HepG2 (cell line): Measurements from ENCODE around the gene EGFLAM. TPM values are rescaled to one million over a fixed set of nuclear protein-coding genes. Genes with fewer than 3 reads are reported as not detected.

ENCODE experiments used
- ATAC-seq: fragments of 200-7000 bp; cut with Tn5 transposase; 3 replicates; pipeline ENCODE4 v1.9.1; 2020; ENCODE audit warnings: mild to moderate bottlenecking, moderate library complexity
- BruUV-seq: library from RNA; stranded (reverse); fragments of 400-500 nt; replicated peaks from 2 replicates; lab custom pipeline; 2021; lab: Mats Ljungman, UMichigan
- CTCF ChIA-PET: fragments of 300-600 bp; formaldehyde crosslinking; extraction: SDS; loops from one replicate; lab custom pipeline; 2021; ENCODE audit warnings: low total read pairs, inconsistent platforms, low intra/inter-chr PET ratio; lab: Yijun Ruan, JAX
- POLR2A ChIA-PET: fragments of 350-600 bp; sonication (Branson Sonifier 250); formaldehyde crosslinking; loops from one replicate; lab custom pipeline; 2020; ENCODE audit warnings: antibody characterized with exemption, inconsistent platforms; lab: Yijun Ruan, JAX
- DNase-seq: peaks from one replicate; pipeline ENCODE4 v3.0.0-alpha.2; 2015; ENCODE audit warnings: low spot score
- FAIRE-seq: peaks from 3 replicates; lab custom pipeline; 2011; peaks lifted over from hg19 to GRCh38; lab: Jason Lieb, UNC
- H2AFZ ChIP-seq: one replicate; pipeline ENCODE4 v1.6.1; 2011; ENCODE audit warnings: low read length, inconsistent platforms
- H3K27ac ChIP-seq: fragments of 300-600 bp; 3 replicates; pipeline ENCODE4 v1.8.0; 2011; ENCODE audit warnings: mixed run types, mild to moderate bottlenecking, mixed read lengths, low read length, inconsistent platforms; ENCODE audit not compliant: insufficient read depth; ENCODE audit errors: extremely low read length
- H3K27me3 ChIP-seq, 2 experiments: fragments of 200-600 bp in 1 of 2; 2 replicates in 1 of 2; 3 replicates in 1 of 2; pipeline versions ENCODE4 v1.6.0 to v1.8.0; 2011; ENCODE audit warnings: low read length in 2 of 2, mild to moderate bottlenecking in 2 of 2, moderate library complexity in 2 of 2, inconsistent platforms in 1 of 2; ENCODE audit not compliant: insufficient read depth in 2 of 2, control insufficient read depth in 1 of 2
- H3K36me3 ChIP-seq, 2 experiments: fragments of 200-600 bp in 1 of 2; replicated peaks in 1 of 2; 2 replicates in 1 of 2; 3 replicates in 1 of 2; pipeline versions ENCODE4 v1.5.1 to v1.8.0; 2011; ENCODE audit warnings: low read length in 2 of 2, inconsistent platforms in 1 of 2; ENCODE audit not compliant: insufficient read depth in 2 of 2, control insufficient read depth in 1 of 2
- H3K4me1 ChIP-seq: 2 replicates; pipeline ENCODE4 v1.5.1; 2012; ENCODE audit warnings: low read length, inconsistent platforms; ENCODE audit not compliant: insufficient read depth
- H3K4me2 ChIP-seq: 2 replicates; pipeline ENCODE4 v1.6.0; 2011; ENCODE audit warnings: low read depth, low read length, inconsistent platforms
- H3K4me3 ChIP-seq, 3 experiments: fragments of 200-600 bp in 1 of 3; sonication (generic), shearing (Covaris generic) in 1 of 3; replicated peaks in 1 of 3; 2 replicates each; pipeline ENCODE4 v1.5.1; 2011 to 2016; ENCODE audit warnings: low read length in 3 of 3, inconsistent platforms in 2 of 3, low read depth in 2 of 3, mild to moderate bottlenecking in 2 of 3, control low read depth in 1 of 3, mixed read lengths in 1 of 3; ENCODE audit not compliant: insufficient read depth in 1 of 3
- H3K79me2 ChIP-seq: one replicate; pipeline ENCODE4 v1.6.1; 2011; ENCODE audit warnings: low read length, inconsistent platforms; ENCODE audit not compliant: insufficient read depth
- H3K9ac ChIP-seq: 2 replicates; pipeline ENCODE4 v1.6.0; 2011; ENCODE audit warnings: mild to moderate bottlenecking, low read depth, low read length, inconsistent platforms; ENCODE audit not compliant: insufficient read depth
- H3K9me3 ChIP-seq: 2 replicates; pipeline ENCODE4 v1.5.1; 2012; ENCODE audit warnings: mild to moderate bottlenecking, low read length
- H4K20me1 ChIP-seq: 2 replicates; pipeline ENCODE4 v1.6.0; 2011; ENCODE audit warnings: inconsistent platforms, mild to moderate bottlenecking, low read length, moderate library complexity; ENCODE audit not compliant: insufficient read depth
- AKAP8 ChIP-seq: sonication (generic); formaldehyde crosslinking; IDR thresholded peaks from 2 replicates; pipeline ENCODE4 v1.5.1; 2020; ENCODE audit warnings: mild to moderate bottlenecking, missing genetic modification reagents
- ETV6 ChIP-seq: sonication (generic); formaldehyde crosslinking; conservative IDR thresholded peaks from 2 replicates; pipeline ENCODE4 v1.4.0; 2020; ENCODE audit warnings: missing genetic modification reagents
- FOXK1 ChIP-seq: sonication (generic); formaldehyde crosslinking; IDR thresholded peaks from 2 replicates; pipeline ENCODE4 v1.4.0; 2020; ENCODE audit warnings: low read depth, missing genetic modification reagents, borderline replicate concordance
- GLI4 ChIP-seq: sonication (generic); formaldehyde crosslinking; IDR thresholded peaks from 2 replicates; pipeline ENCODE4 v1.5.1; 2020; ENCODE audit warnings: missing genetic modification reagents, mild to moderate bottlenecking, moderate library complexity, borderline replicate concordance
- IRF2 ChIP-seq: IDR thresholded peaks from 2 replicates; pipeline ENCODE4 v1.6.1; 2018; ENCODE audit warnings: missing genetic modification reagents, missing compliant biosample characterization
- MLLT10 ChIP-seq: sonication (generic); formaldehyde crosslinking; IDR thresholded peaks from 2 replicates; pipeline ENCODE4 v1.4.0; 2020; ENCODE audit warnings: missing genetic modification reagents
- RFX1 ChIP-seq: fragments of 450-650 bp; IDR thresholded peaks from 2 replicates; pipeline ENCODE4 v1.6.1; 2017
- U2AF2 ChIP-seq: fragments of 200-400 bp; formaldehyde crosslinking; IDR thresholded peaks from 2 replicates; pipeline ENCODE4 v1.6.1; 2017; ENCODE audit warnings: low read depth, mild to moderate bottlenecking, low read length
- ZNF136 ChIP-seq: sonication (generic); formaldehyde crosslinking; IDR thresholded peaks from 2 replicates; pipeline ENCODE4 v1.8.1; 2022; ENCODE audit warnings: low read depth, mild to moderate bottlenecking, moderate library complexity, missing genetic modification reagents
- ZNF331 ChIP-seq: sonication (generic); formaldehyde crosslinking; IDR thresholded peaks from 2 replicates; pipeline ENCODE4 v1.4.0; 2020; ENCODE audit warnings: missing genetic modification reagents
- ZSCAN21 ChIP-seq: sonication (generic); formaldehyde crosslinking; IDR thresholded peaks from 2 replicates; pipeline ENCODE4 v1.8.0; 2022; ENCODE audit warnings: mild to moderate bottlenecking, missing genetic modification reagents, moderate library complexity, borderline replicate concordance
- WGBS: methylation state at CpG from one replicate; pipeline ENCODE4 v1.1.6; 2017; ENCODE audit warnings: low lambda C conversion rate; 5-methylcytosine and 5-hydroxymethylcytosine counted together
- in situ Hi-C: cut with HindIII; loops from 2 replicates; pipeline ENCODE4 v1.10.0; 2017; ENCODE audit warnings: low pct_unique_long_range_greater_than_20kb; ENCODE audit not compliant: extremely low pct_ligation_motif_present
- intact Hi-C: fragments of 100-400 bp; cut with micrococcal nuclease; formaldehyde crosslinking; loops from one replicate; pipeline ENCODE4 v1.10.0; 2022; ENCODE audit not compliant: unreplicated experiment
- polyA plus RNA-seq, 8 experiments: library from polyadenylated mRNA; depleted of rRNA in 3 of 8; stranded (reverse) in 7 of 8; unstranded in 1 of 8; fragments of >200 nt; fragmentation: Illumina TruSeq in 4 of 8; extraction: Trizol in 4 of 8; gene quantifications; 2 replicates each; pipeline versions ENCODE4 v1.2.1 to v1.2.3, GENCODE V29; 2011 to 2016; ENCODE audit warnings: low read depth in 4 of 8, missing spikeins in 1 of 8, mixed read lengths in 1 of 8; ENCODE audit not compliant: insufficient read depth in 1 of 8
- total RNA-seq, 5 experiments: library from RNA; depleted of rRNA; stranded (reverse); fragments of >200 nt; fragmentation: Illumina TruSeq; extraction: Trizol; gene quantifications; 2 replicates each; pipeline ENCODE4 v1.2.3, GENCODE V29; 2016; ENCODE audit warnings: low read depth in 1 of 5
- TF ChIP-seq, protein P1 (sequence below): sonication (generic); formaldehyde crosslinking; IDR thresholded peaks from 2 replicates; pipeline ENCODE4 v1.5.0; 2020; ENCODE audit warnings: mild to moderate bottlenecking, missing genetic modification reagents, moderate library complexity
- TF ChIP-seq, protein P2 (sequence below): IDR thresholded peaks from 2 replicates; pipeline ENCODE4 v1.6.1; 2016; ENCODE audit warnings: mild to moderate bottlenecking, missing biosample characterization, missing genetic modification reagents
- TF ChIP-seq, protein P3 (sequence below): sonication (generic); formaldehyde crosslinking; IDR thresholded peaks from 2 replicates; pipeline ENCODE4 v1.8.1; 2023; ENCODE audit warnings: mild to moderate bottlenecking, moderate library complexity, missing genetic modification reagents
- TF ChIP-seq, protein P4 (sequence below): IDR thresholded peaks from 2 replicates; pipeline ENCODE4 v1.6.1; 2012; ENCODE audit warnings: inconsistent platforms
- TF ChIP-seq, protein P5 (sequence below): sonication (generic); formaldehyde crosslinking; IDR thresholded peaks from 2 replicates; pipeline ENCODE4 v1.4.0; 2020; ENCODE audit warnings: missing genetic modification reagents, borderline replicate concordance
- TF ChIP-seq, protein P6 (sequence below): IDR thresholded peaks from 2 replicates; pipeline ENCODE4 v1.6.1; 2016; ENCODE audit warnings: low read depth, borderline replicate concordance

Gene EGFLAM
- total and polyA plus RNA-seq, 2 of the 13 experiments (the other 11 are each of a cell fraction or from before 2014, with no cell fraction given): not detected

DNA sequence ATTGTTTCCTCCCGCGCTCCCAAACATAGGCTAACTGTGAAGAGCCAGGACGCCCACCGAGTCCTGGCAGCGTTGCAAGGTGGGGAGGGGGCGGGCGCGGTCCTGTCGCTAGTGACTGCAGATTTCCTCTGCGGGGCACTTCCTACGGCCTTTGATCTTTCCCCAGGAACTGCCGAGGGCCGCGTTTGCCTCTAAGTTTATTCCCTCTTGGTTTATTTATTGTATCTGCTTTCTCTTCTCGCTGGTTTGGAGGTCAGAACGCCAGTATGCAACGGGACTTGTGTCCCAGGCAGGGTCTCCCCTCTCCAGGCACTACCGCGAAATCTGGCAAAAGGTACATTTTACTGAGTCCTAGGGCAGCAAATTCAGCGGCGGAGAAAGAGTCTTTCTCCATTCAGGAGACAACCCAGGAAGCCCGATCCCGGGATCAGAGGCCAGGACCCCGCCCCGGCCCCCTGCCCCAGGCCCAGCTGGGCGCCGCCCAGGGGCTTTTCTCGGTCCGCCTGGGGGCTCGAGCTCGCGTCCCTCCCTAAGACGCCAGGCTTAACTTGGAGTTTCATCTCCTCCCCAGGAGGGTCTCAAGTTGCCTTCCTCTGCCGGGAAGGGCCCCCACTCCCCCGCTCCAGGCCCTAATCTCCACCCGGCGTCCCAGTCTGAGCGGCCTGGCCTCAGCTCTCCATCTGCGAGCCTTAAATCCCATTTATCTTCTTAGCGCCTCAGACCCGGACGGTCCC lies 884 bp upstream of the EGFLAM start:
- ChIA-PET POLR2A (no interaction called here), CTCF (no interaction called here)
- Histone ChIP-seq H3K4me2 (peak overlapping the region; percentile 87), H3K27me3 (peaks cover 6 to 44% of the 10 kb centered on the region in 2 experiments; a peak in 3 of 5 replicates), H3K27ac (no peak overlapping the region), H2AFZ (no peak overlapping the region), H3K9me3 (no peaks in the 10 kb centered on the region), H3K4me3 (peak overlapping the region; percentile 37 to 71 (median 59); a peak in 5 of 6 replicates), H3K4me1 (peaks cover 25% of the 10 kb centered on the region), H3K79me2 (no peaks in the 10 kb centered on the region), H4K20me1 (no peaks in the 10 kb centered on the region), H3K36me3 (no peaks in the 10 kb centered on the region), H3K9ac (no peak overlapping the region)
- FAIRE-seq (no peak), DNase-seq (no peak), ATAC-seq (peak; percentile 18)
- 3% methylated on average over 31 of the region's 42 CpGs for WGBS
- in situ Hi-C loops: no loop called here
- intact Hi-C loops: no loop called here
- BruUV-seq: no TSS peak
- no peak for TF ChIP-seq AKAP8
- TF ChIP-seq, protein P1, sequence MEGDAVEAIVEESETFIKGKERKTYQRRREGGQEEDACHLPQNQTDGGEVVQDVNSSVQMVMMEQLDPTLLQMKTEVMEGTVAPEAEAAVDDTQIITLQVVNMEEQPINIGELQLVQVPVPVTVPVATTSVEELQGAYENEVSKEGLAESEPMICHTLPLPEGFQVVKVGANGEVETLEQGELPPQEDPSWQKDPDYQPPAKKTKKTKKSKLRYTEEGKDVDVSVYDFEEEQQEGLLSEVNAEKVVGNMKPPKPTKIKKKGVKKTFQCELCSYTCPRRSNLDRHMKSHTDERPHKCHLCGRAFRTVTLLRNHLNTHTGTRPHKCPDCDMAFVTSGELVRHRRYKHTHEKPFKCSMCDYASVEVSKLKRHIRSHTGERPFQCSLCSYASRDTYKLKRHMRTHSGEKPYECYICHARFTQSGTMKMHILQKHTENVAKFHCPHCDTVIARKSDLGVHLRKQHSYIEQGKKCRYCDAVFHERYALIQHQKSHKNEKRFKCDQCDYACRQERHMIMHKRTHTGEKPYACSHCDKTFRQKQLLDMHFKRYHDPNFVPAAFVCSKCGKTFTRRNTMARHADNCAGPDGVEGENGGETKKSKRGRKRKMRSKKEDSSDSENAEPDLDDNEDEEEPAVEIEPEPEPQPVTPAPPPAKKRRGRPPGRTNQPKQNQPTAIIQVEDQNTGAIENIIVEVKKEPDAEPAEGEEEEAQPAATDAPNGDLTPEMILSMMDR: no peak
- TF ChIP-seq, protein P2, sequence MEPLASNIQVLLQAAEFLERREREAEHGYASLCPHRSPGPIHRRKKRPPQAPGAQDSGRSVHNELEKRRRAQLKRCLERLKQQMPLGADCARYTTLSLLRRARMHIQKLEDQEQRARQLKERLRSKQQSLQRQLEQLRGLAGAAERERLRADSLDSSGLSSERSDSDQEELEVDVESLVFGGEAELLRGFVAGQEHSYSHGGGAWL: no peak
- no peak for TF ChIP-seq IRF2 (CRISPR knock-in tag)
- TF ChIP-seq, protein P3, sequence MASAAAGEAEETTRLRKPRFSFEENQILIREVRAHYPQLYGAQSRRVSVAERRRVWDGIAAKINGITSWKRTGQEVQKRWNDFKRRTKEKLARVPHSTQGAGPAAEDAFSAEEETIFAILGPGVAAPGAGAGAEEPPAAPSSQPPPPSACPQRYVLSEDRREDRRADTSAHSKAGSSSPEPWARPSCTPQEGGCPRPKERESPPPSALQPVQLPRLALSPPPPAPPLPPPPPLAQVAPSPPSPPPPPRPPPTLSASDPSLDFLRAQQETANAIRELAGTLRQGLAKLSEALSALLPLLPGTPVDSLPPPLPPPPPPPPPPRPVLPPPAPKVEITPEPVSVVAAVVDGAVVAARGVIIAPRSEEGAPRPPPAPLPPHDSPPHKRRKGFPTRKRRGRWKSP (CRISPR knock-in tag): no peak
- TF ChIP-seq MLLT10 (CRISPR knock-in tag): no peak
- TF ChIP-seq, protein P4, sequence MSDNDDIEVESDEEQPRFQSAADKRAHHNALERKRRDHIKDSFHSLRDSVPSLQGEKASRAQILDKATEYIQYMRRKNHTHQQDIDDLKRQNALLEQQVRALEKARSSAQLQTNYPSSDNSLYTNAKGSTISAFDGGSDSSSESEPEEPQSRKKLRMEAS: no peak
- no peak for TF ChIP-seq U2AF2
- no peak for TF ChIP-seq ZNF331 (CRISPR knock-in tag)
- TF ChIP-seq RFX1: no peak
- no peak for TF ChIP-seq GLI4
- TF ChIP-seq ZSCAN21: no peak
- TF ChIP-seq ETV6 (CRISPR knock-in tag): no peak
- no peak for TF ChIP-seq FOXK1 (CRISPR knock-in tag)
- TF ChIP-seq, protein P5, sequence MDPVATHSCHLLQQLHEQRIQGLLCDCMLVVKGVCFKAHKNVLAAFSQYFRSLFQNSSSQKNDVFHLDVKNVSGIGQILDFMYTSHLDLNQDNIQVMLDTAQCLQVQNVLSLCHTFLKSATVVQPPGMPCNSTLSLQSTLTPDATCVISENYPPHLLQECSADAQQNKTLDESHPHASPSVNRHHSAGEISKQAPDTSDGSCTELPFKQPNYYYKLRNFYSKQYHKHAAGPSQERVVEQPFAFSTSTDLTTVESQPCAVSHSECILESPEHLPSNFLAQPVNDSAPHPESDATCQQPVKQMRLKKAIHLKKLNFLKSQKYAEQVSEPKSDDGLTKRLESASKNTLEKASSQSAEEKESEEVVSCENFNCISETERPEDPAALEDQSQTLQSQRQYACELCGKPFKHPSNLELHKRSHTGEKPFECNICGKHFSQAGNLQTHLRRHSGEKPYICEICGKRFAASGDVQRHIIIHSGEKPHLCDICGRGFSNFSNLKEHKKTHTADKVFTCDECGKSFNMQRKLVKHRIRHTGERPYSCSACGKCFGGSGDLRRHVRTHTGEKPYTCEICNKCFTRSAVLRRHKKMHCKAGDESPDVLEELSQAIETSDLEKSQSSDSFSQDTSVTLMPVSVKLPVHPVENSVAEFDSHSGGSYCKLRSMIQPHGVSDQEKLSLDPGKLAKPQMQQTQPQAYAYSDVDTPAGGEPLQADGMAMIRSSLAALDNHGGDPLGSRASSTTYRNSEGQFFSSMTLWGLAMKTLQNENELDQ (CRISPR knock-in tag): no peak
- TF ChIP-seq, protein P6, sequence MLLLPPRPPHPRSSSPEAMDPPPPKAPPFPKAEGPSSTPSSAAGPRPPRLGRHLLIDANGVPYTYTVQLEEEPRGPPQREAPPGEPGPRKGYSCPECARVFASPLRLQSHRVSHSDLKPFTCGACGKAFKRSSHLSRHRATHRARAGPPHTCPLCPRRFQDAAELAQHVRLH (CRISPR knock-in tag): no peak
- TF ChIP-seq ZNF136 (CRISPR knock-in tag): no peak
